D721Med (cell line): ENCODE measurements around the gene COL26A1.

ENCODE experiments used
- DNase-seq: peaks from one replicate; pipeline ENCODE4 v3.0.0; 2011; ENCODE audit warnings: low spot score; ENCODE audit not compliant: insufficient read length
- FAIRE-seq: peaks from 2 replicates; lab custom pipeline; 2011; peaks lifted over from hg19 to GRCh38; lab: Jason Lieb, UNC
- TF ChIP-seq, protein P1 (sequence below): IDR thresholded peaks from 2 replicates; pipeline ENCODE4 v1.5.1; 2012; ENCODE audit warnings: mild to moderate bottlenecking, control low read depth; ENCODE audit not compliant: insufficient read depth; ENCODE audit errors: missing control alignments

Gene COL26A1

GRCh38 chr7:101527844-101528667, 165.4 kb downstream of the COL26A1 start:
- TF ChIP-seq, protein P1, sequence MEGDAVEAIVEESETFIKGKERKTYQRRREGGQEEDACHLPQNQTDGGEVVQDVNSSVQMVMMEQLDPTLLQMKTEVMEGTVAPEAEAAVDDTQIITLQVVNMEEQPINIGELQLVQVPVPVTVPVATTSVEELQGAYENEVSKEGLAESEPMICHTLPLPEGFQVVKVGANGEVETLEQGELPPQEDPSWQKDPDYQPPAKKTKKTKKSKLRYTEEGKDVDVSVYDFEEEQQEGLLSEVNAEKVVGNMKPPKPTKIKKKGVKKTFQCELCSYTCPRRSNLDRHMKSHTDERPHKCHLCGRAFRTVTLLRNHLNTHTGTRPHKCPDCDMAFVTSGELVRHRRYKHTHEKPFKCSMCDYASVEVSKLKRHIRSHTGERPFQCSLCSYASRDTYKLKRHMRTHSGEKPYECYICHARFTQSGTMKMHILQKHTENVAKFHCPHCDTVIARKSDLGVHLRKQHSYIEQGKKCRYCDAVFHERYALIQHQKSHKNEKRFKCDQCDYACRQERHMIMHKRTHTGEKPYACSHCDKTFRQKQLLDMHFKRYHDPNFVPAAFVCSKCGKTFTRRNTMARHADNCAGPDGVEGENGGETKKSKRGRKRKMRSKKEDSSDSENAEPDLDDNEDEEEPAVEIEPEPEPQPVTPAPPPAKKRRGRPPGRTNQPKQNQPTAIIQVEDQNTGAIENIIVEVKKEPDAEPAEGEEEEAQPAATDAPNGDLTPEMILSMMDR, result no peak
- FAIRE-seq (no peak), DNase-seq (no peak)

DNA sequence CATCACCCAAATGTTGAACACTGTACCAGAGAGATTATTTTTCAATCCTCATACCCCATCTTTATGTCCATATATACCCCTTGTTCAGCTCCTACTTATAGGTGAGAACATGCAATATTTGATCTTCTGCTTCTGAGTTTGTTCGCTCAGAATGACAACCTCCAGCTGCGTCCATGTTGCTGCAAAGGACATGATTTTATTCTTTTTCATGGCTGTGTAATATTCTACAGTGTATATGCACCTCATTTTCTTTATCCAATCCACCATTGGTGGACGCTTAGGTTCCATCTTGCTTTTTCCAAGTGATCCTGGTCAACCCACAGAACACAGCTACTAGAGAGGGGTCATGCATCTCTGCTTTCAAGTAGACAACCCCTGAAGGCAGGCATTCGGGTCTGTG, 166.9 kb downstream of the COL26A1 start:
- TF ChIP-seq, protein P1, result no peak
- FAIRE-seq (no peak), DNase-seq (no peak)

DNA sequence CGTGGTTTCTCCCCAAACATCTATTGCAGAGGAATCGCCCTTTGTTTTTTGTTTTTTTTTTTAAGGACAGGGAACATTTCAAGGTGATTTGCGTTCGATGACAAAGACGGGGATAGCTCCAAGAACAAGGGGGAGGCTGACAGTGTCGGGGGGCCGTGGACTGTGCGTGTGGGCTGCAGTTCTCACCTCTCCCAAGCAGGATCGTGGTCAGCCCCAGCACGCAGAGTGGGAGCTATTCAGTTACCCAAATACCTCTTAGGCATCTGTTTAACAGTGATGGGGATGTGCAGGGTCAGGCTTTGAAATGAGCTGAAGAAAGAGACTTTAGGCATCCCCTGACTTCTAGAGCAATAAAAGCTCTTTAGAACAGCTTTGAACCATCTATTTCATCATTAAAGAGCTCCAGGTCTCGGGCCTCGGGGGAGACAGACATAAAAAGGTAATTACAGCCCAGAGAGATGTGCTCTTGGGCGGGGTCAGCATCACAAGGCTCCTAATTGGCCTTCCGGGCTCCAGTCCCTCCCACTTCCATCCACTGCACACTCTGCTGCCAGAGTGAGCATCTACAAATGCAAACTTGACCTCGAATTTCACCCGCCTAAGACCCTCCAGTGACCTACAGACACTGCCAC, 169.2 kb downstream of the COL26A1 start:
- no peak for FAIRE-seq
- TF ChIP-seq, protein P1, result no peak
- no peak for DNase-seq

- TF ChIP-seq, protein P1, result no peak
- FAIRE-seq, result no peak
- no peak for DNase-seq
Observed at GRCh38 chr7:101532400-101533102, 169.9 kb downstream of the COL26A1 start.

DNA sequence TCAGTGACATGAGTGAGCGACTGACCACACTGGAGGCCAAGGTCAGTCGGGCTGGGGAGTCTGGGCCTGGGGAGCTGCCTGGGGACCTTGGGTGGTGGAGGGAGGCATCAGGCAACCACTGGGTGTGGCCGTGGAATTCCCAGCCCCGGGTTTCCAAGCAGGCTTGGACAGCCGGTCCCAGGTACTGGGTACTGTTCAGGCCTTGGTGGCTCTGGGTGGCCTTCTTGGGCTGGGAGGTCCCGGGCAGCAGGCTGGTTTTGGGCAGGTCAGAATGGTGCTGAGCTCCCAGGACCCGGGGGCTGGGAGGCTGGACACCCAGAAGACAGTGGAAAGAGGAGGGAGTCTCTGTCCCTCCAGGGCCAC, 170.4 kb downstream of the COL26A1 start:
- DNase-seq (no peak), FAIRE-seq (no peak)
- TF ChIP-seq, protein P1, result no peak

GRCh38 chr7:101534015-101534803, 171.5 kb downstream of the COL26A1 start:
- no peak for FAIRE-seq
- DNase-seq, result no peak

More at GRCh38 chr7:101534015-101534803, 171.5 kb downstream of the COL26A1 start:
- TF ChIP-seq, protein P1, result no peak
